NB4 (cell line): ENCODE data around the gene GTSE1.

ENCODE experiments used
- POLR2A ChIP-seq: IDR thresholded peaks from 2 replicates; pipeline ENCODE4 v1.6.1; 2011; ENCODE audit warnings: mild to moderate bottlenecking; ENCODE audit not compliant: insufficient read length; ENCODE audit errors: extremely low read depth
- TF ChIP-seq, protein P1 (sequence below): IDR thresholded peaks from one replicate; pipeline ENCODE4 v1.5.1; 2012; ENCODE audit warnings: low read depth, low read length
- TF ChIP-seq, protein P2 (sequence below): IDR thresholded peaks from 2 replicates; pipeline ENCODE4 v1.6.1; 2011; ENCODE audit warnings: low read depth, low read length

DNA sequence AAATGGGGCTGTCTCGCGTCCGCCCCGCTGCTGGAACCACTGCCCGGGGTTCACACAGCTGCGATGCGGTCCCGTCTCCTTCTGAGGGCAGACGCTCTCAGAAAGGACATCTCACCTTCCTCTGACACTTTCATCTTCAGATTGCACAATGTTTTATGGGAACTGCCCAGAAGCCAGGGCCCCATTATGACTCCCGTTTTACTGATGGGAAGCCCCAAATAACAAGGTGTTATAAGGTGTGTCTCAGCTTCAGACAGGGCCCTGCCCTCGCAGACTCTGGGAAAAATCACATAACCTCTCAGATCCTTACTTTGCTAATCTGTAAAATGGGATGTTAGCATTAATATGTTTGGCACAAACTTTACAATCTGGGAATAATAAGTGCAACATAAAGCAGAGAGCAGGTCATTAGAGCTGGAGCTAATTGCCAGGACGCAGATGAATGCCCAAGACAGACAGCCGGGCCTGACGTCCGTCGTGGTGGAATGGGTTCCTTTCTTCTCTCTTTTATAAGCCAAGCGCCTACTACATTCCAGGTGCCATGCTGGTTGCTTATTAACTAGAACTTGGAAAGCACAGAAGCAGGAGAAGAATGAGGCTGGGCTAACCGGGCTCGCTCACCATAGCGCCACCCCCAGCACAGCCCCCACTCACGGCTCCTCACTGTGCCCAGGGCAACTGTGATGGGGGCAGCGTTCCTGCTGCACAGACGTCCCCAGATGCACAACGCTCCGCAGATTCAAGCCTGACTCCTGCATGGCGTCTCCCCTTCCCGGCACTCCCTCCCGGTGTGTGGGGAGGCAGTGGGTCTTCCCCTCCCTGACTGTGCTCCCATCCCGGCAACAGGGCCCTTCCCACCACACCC, 82.6 kb downstream of the GTSE1 start:
- no peak for TF ChIP-seq POLR2A
- TF ChIP-seq, protein P1, sequence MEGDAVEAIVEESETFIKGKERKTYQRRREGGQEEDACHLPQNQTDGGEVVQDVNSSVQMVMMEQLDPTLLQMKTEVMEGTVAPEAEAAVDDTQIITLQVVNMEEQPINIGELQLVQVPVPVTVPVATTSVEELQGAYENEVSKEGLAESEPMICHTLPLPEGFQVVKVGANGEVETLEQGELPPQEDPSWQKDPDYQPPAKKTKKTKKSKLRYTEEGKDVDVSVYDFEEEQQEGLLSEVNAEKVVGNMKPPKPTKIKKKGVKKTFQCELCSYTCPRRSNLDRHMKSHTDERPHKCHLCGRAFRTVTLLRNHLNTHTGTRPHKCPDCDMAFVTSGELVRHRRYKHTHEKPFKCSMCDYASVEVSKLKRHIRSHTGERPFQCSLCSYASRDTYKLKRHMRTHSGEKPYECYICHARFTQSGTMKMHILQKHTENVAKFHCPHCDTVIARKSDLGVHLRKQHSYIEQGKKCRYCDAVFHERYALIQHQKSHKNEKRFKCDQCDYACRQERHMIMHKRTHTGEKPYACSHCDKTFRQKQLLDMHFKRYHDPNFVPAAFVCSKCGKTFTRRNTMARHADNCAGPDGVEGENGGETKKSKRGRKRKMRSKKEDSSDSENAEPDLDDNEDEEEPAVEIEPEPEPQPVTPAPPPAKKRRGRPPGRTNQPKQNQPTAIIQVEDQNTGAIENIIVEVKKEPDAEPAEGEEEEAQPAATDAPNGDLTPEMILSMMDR: no peak
- TF ChIP-seq, protein P2, sequence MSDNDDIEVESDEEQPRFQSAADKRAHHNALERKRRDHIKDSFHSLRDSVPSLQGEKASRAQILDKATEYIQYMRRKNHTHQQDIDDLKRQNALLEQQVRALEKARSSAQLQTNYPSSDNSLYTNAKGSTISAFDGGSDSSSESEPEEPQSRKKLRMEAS: no peak
